SJCRH30 (cell line): Measurements from ENCODE around the gene THSD8. TPM values are rescaled to one million over a fixed set of nuclear protein-coding genes. Genes with fewer than 3 reads are reported as not detected.
A peak's percentile ranks its signal among the peaks of the same experiment; 100 is the strongest.

Experiments used
- DNase-seq, 2 experiments: peaks; one replicate each; pipeline ENCODE4 v3.0.0-alpha.2; 2015 to 2020
- H3K27ac ChIP-seq: fragments of 250-450 bp; sonication (Bioruptor Pico); 2 replicates; pipeline ENCODE4 v1.5.1; 2020; ENCODE audit warnings: mild to moderate bottlenecking, moderate library complexity
- H3K27me3 ChIP-seq: fragments of 250-450 bp; sonication (Bioruptor Pico); 2 replicates; pipeline ENCODE4 v1.5.1; 2020; ENCODE audit warnings: mild to moderate bottlenecking, moderate library complexity
- H3K36me3 ChIP-seq: fragments of 250-450 bp; sonication (Bioruptor Pico); 2 replicates; pipeline ENCODE4 v1.5.1; 2020; ENCODE audit warnings: mild to moderate bottlenecking, moderate library complexity
- H3K4me1 ChIP-seq: fragments of 250-450 bp; sonication (Bioruptor Pico); 2 replicates; pipeline ENCODE4 v1.5.1; 2020; ENCODE audit warnings: mild to moderate bottlenecking, moderate library complexity
- H3K4me3 ChIP-seq: fragments of 250-450 bp; sonication (Bioruptor Pico); 2 replicates; pipeline ENCODE4 v1.5.1; 2020; ENCODE audit warnings: mild to moderate bottlenecking, moderate library complexity
- H3K9me3 ChIP-seq: fragments of 250-450 bp; sonication (Bioruptor Pico); replicated peaks from 2 replicates; pipeline ENCODE4 v1.5.1; 2020; ENCODE audit warnings: mild to moderate bottlenecking, moderate library complexity
- total RNA-seq: library from RNA; depleted of rRNA; stranded (reverse); fragments of >200 nt; shearing (Covaris generic); gene quantifications from 2 replicates; pipeline ENCODE4 v1.2.3, GENCODE V29; 2014

Gene THSD8
- total RNA-seq, 1 experiment from 2014 or later: not detected

- no peaks in the 10 kb centered on the region for H3K27me3 ChIP-seq
- no peak for DNase-seq
- peak within 1 kb of the TSS; percentile 17; the same call in 1 of the 2 replicates for H3K27ac ChIP-seq
- peak within 1 kb of the TSS; percentile 64 for H3K4me3 ChIP-seq
- peaks cover 18% of the 10 kb centered on the region for H3K4me1 ChIP-seq
- no peaks in the 10 kb centered on the region for H3K9me3 ChIP-seq
- no peaks in the 10 kb centered on the region for H3K36me3 ChIP-seq
These were observed 27.0 kb upstream of the THSD8 start, which contains the start of gene HOOK2 for GRCh38 chr19:12774588-12775555. Gene HOOK2, minus strand, starts transcription at chr19:12775552. Its CDS starts 103 bp downstream, at chr19:12775449.

- Histone ChIP-seq H3K27ac (peak overlapping the region; percentile 96), H3K4me3 (peak overlapping the region; percentile 60), H3K27me3 (no peaks in the 10 kb centered on the region), H3K4me1 (peaks cover 20% of the 10 kb centered on the region), H3K36me3 (no peaks in the 10 kb centered on the region), H3K9me3 (no peaks in the 10 kb centered on the region)
- peak; percentile 91 to 94 for DNase-seq
These were observed 24.5 kb upstream of the THSD8 start for GRCh38 chr19:12777217-12778016.

GRCh38 chr19:12778017-12778904, 23.6 kb upstream of the THSD8 start:
- peak; percentile 94 to 96 for DNase-seq
- no peaks in the 10 kb centered on the region for H3K9me3 ChIP-seq
- no peaks in the 10 kb centered on the region for H3K36me3 ChIP-seq
- H3K27me3 ChIP-seq: no peaks in the 10 kb centered on the region
- H3K4me3 ChIP-seq: peak overlapping the region; percentile 60
- H3K27ac ChIP-seq: peak overlapping the region; percentile 96
- peaks cover 20% of the 10 kb centered on the region for H3K4me1 ChIP-seq

- peak overlapping the region; percentile 96 for H3K27ac ChIP-seq
- H3K27me3 ChIP-seq: no peaks in the 10 kb centered on the region
- no peaks in the 10 kb centered on the region for H3K36me3 ChIP-seq
- H3K4me3 ChIP-seq: peak overlapping the region; percentile 60
- no peaks in the 10 kb centered on the region for H3K9me3 ChIP-seq
- DNase-seq: no peak
- peaks cover 23% of the 10 kb centered on the region for H3K4me1 ChIP-seq
These were observed 23.0 kb upstream of the THSD8 start for GRCh38 chr19:12778905-12779161.

- peaks cover 26% of the 10 kb centered on the region for H3K4me1 ChIP-seq
- H3K9me3 ChIP-seq: no peaks in the 10 kb centered on the region
- no peaks in the 10 kb centered on the region for H3K36me3 ChIP-seq
- H3K4me3 ChIP-seq: peak overlapping the region; percentile 60
- H3K27me3 ChIP-seq: no peaks in the 10 kb centered on the region
- DNase-seq: peak; percentile 84 to 91
- H3K27ac ChIP-seq: peak overlapping the region; percentile 96
These were observed 22.5 kb upstream of the THSD8 start for GRCh38 chr19:12779162-12779993.

GRCh38 chr19:12782174-12782423, 19.8 kb upstream of the THSD8 start:
- no peaks in the 10 kb centered on the region for H3K9me3 ChIP-seq
- peaks cover 43% of the 10 kb centered on the region for H3K4me1 ChIP-seq
- H3K27ac ChIP-seq: no peak overlapping the region; the same call in 1 of the 2 replicates

GRCh38 chr19:12782424-12783290, 19.2 kb upstream of the THSD8 start:
- Histone ChIP-seq H3K9me3 (no peaks in the 10 kb centered on the region), H3K36me3 (no peaks in the 10 kb centered on the region), H3K27ac (peak overlapping the region; percentile 79), H3K4me1 (peaks cover 43% of the 10 kb centered on the region), H3K27me3 (no peaks in the 10 kb centered on the region), H3K4me3 (peak overlapping the region; percentile 56)
- peak; percentile 91 to 93 for DNase-seq

More at GRCh38 chr19:12782174-12782423, 19.8 kb upstream of the THSD8 start:
- Histone ChIP-seq H3K36me3 (no peaks in the 10 kb centered on the region), H3K27me3 (no peaks in the 10 kb centered on the region), H3K4me3 (peak overlapping the region; percentile 56)
- no peak for DNase-seq

- no peaks in the 10 kb centered on the region for H3K9me3 ChIP-seq
- no peaks in the 10 kb centered on the region for H3K27me3 ChIP-seq
- peak overlapping the region; percentile 79 for H3K27ac ChIP-seq
- H3K36me3 ChIP-seq: no peaks in the 10 kb centered on the region
- peaks cover 48% of the 10 kb centered on the region for H3K4me1 ChIP-seq
- peak; percentile 57 to 60 for DNase-seq
- H3K4me3 ChIP-seq: peak overlapping the region; percentile 56
These were observed 18.5 kb upstream of the THSD8 start for GRCh38 chr19:12783291-12783848.

GRCh38 chr19:12783849-12784393, 17.9 kb upstream of the THSD8 start:
- Histone ChIP-seq H3K27me3 (no peaks in the 10 kb centered on the region), H3K27ac (peak overlapping the region; percentile 79; the same call in 1 of the 2 replicates), H3K9me3 (no peaks in the 10 kb centered on the region), H3K36me3 (no peaks in the 10 kb centered on the region), H3K4me3 (peak overlapping the region; percentile 56; the same call in 1 of the 2 replicates), H3K4me1 (peaks cover 49% of the 10 kb centered on the region)
- peak in 1 of 2 experiments; percentile 37 for DNase-seq

- H3K9me3 ChIP-seq: no peaks in the 10 kb centered on the region
- peak in 1 of 2 experiments; percentile 30 for DNase-seq
These were observed 17.4 kb upstream of the THSD8 start for GRCh38 chr19:12784394-12784870.

GRCh38 chr19:12784871-12785430, 16.9 kb upstream of the THSD8 start:
- Histone ChIP-seq H3K9me3 (no peaks in the 10 kb centered on the region), H3K27ac (no peak overlapping the region; the same call in 1 of the 2 replicates), H3K36me3 (no peaks in the 10 kb centered on the region), H3K27me3 (no peaks in the 10 kb centered on the region), H3K4me3 (no peak overlapping the region), H3K4me1 (peaks cover 43% of the 10 kb centered on the region)
- peak in 1 of 2 experiments; percentile 33 for DNase-seq

More at GRCh38 chr19:12784394-12784870, 17.4 kb upstream of the THSD8 start:
- Histone ChIP-seq H3K4me3 (no peak overlapping the region), H3K36me3 (no peaks in the 10 kb centered on the region), H3K27me3 (no peaks in the 10 kb centered on the region), H3K4me1 (peaks cover 47% of the 10 kb centered on the region), H3K27ac (peak overlapping the region; percentile 79; the same call in 1 of the 2 replicates)

GRCh38 chr19:12785431-12786031, 16.3 kb upstream of the THSD8 start:
- DNase-seq: no peak
- no peak overlapping the region for H3K4me3 ChIP-seq
- H3K9me3 ChIP-seq: no peaks in the 10 kb centered on the region
- no peak overlapping the region for H3K27ac ChIP-seq
- H3K27me3 ChIP-seq: no peaks in the 10 kb centered on the region
- peaks cover 46% of the 10 kb centered on the region for H3K4me1 ChIP-seq
- H3K36me3 ChIP-seq: no peaks in the 10 kb centered on the region
